ENCODE measurements around the gene NOS3. TPM values are rescaled to one million over a fixed set of nuclear protein-coding genes. Genes with fewer than 3 reads are reported as not detected.

The NOS3 gene
- total RNA-seq, 1 experiment from 2014 or later = 3.2 TPM

GRCh38 chr7:151008511-151009323 lies 17.9 kb downstream of the NOS3 start:
- no peaks in the 10 kb centered on the region for H3K36me3 ChIP-seq (ENCODE audit: low read depth)
- TF ChIP-seq CTCF (conservative IDR thresholded peaks at IDR 0.05) = peak; percentile 69
- no peak for TF ChIP-seq EZH2 (IDR thresholded peaks at IDR 0.05; ENCODE audit: low read depth)
- intact Hi-C loops (cut with micrococcal nuclease; ENCODE audit: unreplicated experiment) = no loop called here
- H3K79me2 ChIP-seq (ENCODE audit: low read depth) = no peaks in the 10 kb centered on the region
- H3K9me2 ChIP-seq (ENCODE audit: insufficient read depth) = no peaks in the 10 kb centered on the region
- no peak overlapping the region for H2AFZ ChIP-seq
- POLR2A ChIA-PET (ENCODE audit: unreplicated experiment) = no interaction called here
- no peaks in the 10 kb centered on the region for H3K9me3 ChIP-seq (ENCODE audit: insufficient read depth, low read depth)
- H3K4me1 ChIP-seq (replicated peaks; ENCODE audit: insufficient read depth) = peaks cover 33% of the 10 kb centered on the region
- H3F3A ChIP-seq (ENCODE audit: insufficient read depth, low read depth) = peaks cover 11% of the 10 kb centered on the region
- BruUV-seq (replicated peaks) = no TSS peak
- DNase-seq = peak in 1 of 2 experiments; percentile 26
- no peak overlapping the region for H3K27ac ChIP-seq
- H3K4me3 ChIP-seq = no peak overlapping the region
- CTCF ChIA-PET = interaction anchor here (1.0 kb wide), 1 partner anchor 16 kb away, joined by 7 read pairs; the partner anchor contains the start of gene ATG9B
- H4K20me1 ChIP-seq (ENCODE audit: insufficient read depth) = no peaks in the 10 kb centered on the region
- no peak overlapping the region for H3K4me2 ChIP-seq
- H3K27me3 ChIP-seq (ENCODE audit: insufficient read depth, low read depth) = no peaks in the 10 kb centered on the region

- no TSS peak for BruUV-seq (replicated peaks)
- Histone ChIP-seq H3K4me3 (no peak overlapping the region), H3K9me2 (ENCODE audit: insufficient read depth) (no peaks in the 10 kb centered on the region), H3K27me3 (ENCODE audit: insufficient read depth, low read depth) (no peaks in the 10 kb centered on the region), H3K27ac (no peak overlapping the region), H3K79me2 (ENCODE audit: low read depth) (no peaks in the 10 kb centered on the region), H3K9me3 (ENCODE audit: insufficient read depth, low read depth) (no peaks in the 10 kb centered on the region), H3K36me3 (ENCODE audit: low read depth) (no peaks in the 10 kb centered on the region), H3K4me2 (no peak overlapping the region), H4K20me1 (ENCODE audit: insufficient read depth) (no peaks in the 10 kb centered on the region), H2AFZ (no peak overlapping the region), H3K4me1 (replicated peaks; ENCODE audit: insufficient read depth) (peaks cover 26% of the 10 kb centered on the region), H3F3A (ENCODE audit: insufficient read depth, low read depth) (peaks cover 4% of the 10 kb centered on the region; the same call in 1 of the 2 replicates)
- TF ChIP-seq CTCF (conservative IDR thresholded peaks at IDR 0.05) (no peak), EZH2 (IDR thresholded peaks at IDR 0.05; ENCODE audit: low read depth) (no peak)
- CTCF ChIA-PET = interaction anchor here (0.6 to 1.0 kb wide), 3 partner anchors 15 to 44 kb away, joined by 3 to 7 read pairs (median 4); partner anchors contain the start of gene ATG9B
- intact Hi-C loops (cut with micrococcal nuclease; ENCODE audit: unreplicated experiment) = no loop called here
- POLR2A ChIA-PET (ENCODE audit: unreplicated experiment) = interaction anchor here (0.6 kb wide), 1 partner anchor 19 kb away, joined by 21 read pairs; the partner anchor contains the start of gene ABCB8
- no peak for DNase-seq
These were observed 18.7 kb downstream of the NOS3 start for GRCh38 chr7:151009327-151010036.

GRCh38 chr7:151010037-151010306 lies 19.2 kb downstream of the NOS3 start:
- no peak for DNase-seq
- no peaks in the 10 kb centered on the region for H3K79me2 ChIP-seq (ENCODE audit: low read depth)
- H4K20me1 ChIP-seq (ENCODE audit: insufficient read depth) = no peaks in the 10 kb centered on the region
- intact Hi-C loops (cut with micrococcal nuclease; ENCODE audit: unreplicated experiment) = no loop called here
- no peak overlapping the region for H3K4me3 ChIP-seq
- H3K9me2 ChIP-seq (ENCODE audit: insufficient read depth) = no peaks in the 10 kb centered on the region
- H3K4me2 ChIP-seq = no peak overlapping the region
- CTCF ChIA-PET = interaction anchor here (0.6 to 1.0 kb wide), 3 partner anchors 14 to 45 kb away, joined by 3 to 7 read pairs (median 4); partner anchors contain the start of gene ATG9B
- H3K27ac ChIP-seq = no peak overlapping the region
- peaks cover 4% of the 10 kb centered on the region for H3F3A ChIP-seq (ENCODE audit: insufficient read depth, low read depth)
- H3K9me3 ChIP-seq (ENCODE audit: insufficient read depth, low read depth) = no peaks in the 10 kb centered on the region
- no peaks in the 10 kb centered on the region for H3K27me3 ChIP-seq (ENCODE audit: insufficient read depth, low read depth)
- H3K36me3 ChIP-seq (ENCODE audit: low read depth) = no peaks in the 10 kb centered on the region
- TF ChIP-seq EZH2 (IDR thresholded peaks at IDR 0.05; ENCODE audit: low read depth) (no peak), CTCF (conservative IDR thresholded peaks at IDR 0.05) (no peak)
- POLR2A ChIA-PET (ENCODE audit: unreplicated experiment) = interaction anchor here (0.6 kb wide), 1 partner anchor 18 kb away, joined by 21 read pairs; the partner anchor contains the start of gene ABCB8
- no TSS peak for BruUV-seq (replicated peaks)
- peaks cover 26% of the 10 kb centered on the region for H3K4me1 ChIP-seq (replicated peaks; ENCODE audit: insufficient read depth)
- no peak overlapping the region for H2AFZ ChIP-seq

Measured in PC-9 (cell line).